Neural crest cell (in vitro differentiated cells): ENCODE data around the gene GBGT1. TPM values are rescaled to one million over a fixed set of nuclear protein-coding genes. Genes with fewer than 3 reads are reported as not detected.

Experiments used
- total RNA-seq: library from RNA; stranded (reverse); gene quantifications from 2 replicates; pipeline ENCODE4 v1.2.1, GENCODE V29; 2021

The GBGT1 gene
- total RNA-seq, 1 donor from 2014 or later = 13.8 TPM

Other genes starting within 250 kb of the GBGT1 start
- gene TSC1, start 219.3 kb downstream of the GBGT1 start, total RNA-seq = 50.9 and 57.4 TPM in 2 replicates
- gene GFI1B, start 185.2 kb downstream of the GBGT1 start, total RNA-seq = not detected in 2 replicates
- gene GTF3C5, start 132.9 kb downstream of the GBGT1 start, total RNA-seq = 105 and 108 TPM in 2 replicates
- gene CEL, start 101.9 kb downstream of the GBGT1 start, total RNA-seq = 3.5 and 3.6 TPM in 2 replicates
- 72.4 and 73.8 TPM in 2 replicates for gene RALGDS, start 42.7 kb downstream of the GBGT1 start, total RNA-seq
- not detected in 2 replicates for gene OBP2B, start 45.3 kb upstream of the GBGT1 start, total RNA-seq
- gene ABO, start 111.3 kb upstream of the GBGT1 start, total RNA-seq = 0.11 and 0.40 TPM in 2 replicates
- gene SURF6, start 172.3 kb upstream of the GBGT1 start, total RNA-seq = 22.4 and 23.9 TPM in 2 replicates
- gene MED22, start 184.2 kb upstream of the GBGT1 start, total RNA-seq = 69.7 and 70.6 TPM in 2 replicates
- gene RPL7A, start 184.3 kb upstream of the GBGT1 start, total RNA-seq = 2,746 and 2,748 TPM in 2 replicates
- gene SURF1, start 192.6 kb upstream of the GBGT1 start, total RNA-seq = 32.0 and 32.1 TPM in 2 replicates
- 31.8 and 34.3 TPM in 2 replicates for gene SURF2, start 192.6 kb upstream of the GBGT1 start, total RNA-seq
- gene SURF4, start 212.1 kb upstream of the GBGT1 start, total RNA-seq = 121 and 136 TPM in 2 replicates
- gene STKLD1, start 212.5 kb upstream of the GBGT1 start, total RNA-seq = 2.8 and 2.9 TPM in 2 replicates